GM12874 (cell line): Measurements from ENCODE around the gene NTRK2.

Experiments
- TF ChIP-seq, protein P1 (sequence below): IDR thresholded peaks from 2 replicates; pipeline ENCODE4 v1.5.1; 2011; ENCODE audit warnings: low read depth, mild to moderate bottlenecking, control low read depth, low read length, moderate library complexity; ENCODE audit not compliant: insufficient read depth

The NTRK2 gene

DNA sequence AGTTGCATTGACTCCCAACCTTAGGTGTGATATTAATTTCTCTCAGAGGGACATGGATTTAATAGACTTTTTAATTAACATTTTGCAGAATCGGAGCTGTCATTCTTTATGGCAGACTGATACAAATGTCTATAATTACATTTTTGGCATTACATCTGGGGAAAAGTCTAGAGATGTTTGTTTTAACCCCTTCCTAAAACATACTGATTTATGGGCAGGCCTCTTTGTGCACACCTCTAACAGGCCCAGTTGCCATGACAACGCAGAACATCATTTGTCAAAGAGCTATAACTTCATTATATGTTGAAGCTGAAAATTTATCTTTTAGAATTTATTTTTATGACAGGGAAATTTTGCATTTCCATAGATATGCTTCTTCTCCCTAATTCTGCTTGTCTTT lies 158.5 kb downstream of the NTRK2 start:
- TF ChIP-seq, protein P1, sequence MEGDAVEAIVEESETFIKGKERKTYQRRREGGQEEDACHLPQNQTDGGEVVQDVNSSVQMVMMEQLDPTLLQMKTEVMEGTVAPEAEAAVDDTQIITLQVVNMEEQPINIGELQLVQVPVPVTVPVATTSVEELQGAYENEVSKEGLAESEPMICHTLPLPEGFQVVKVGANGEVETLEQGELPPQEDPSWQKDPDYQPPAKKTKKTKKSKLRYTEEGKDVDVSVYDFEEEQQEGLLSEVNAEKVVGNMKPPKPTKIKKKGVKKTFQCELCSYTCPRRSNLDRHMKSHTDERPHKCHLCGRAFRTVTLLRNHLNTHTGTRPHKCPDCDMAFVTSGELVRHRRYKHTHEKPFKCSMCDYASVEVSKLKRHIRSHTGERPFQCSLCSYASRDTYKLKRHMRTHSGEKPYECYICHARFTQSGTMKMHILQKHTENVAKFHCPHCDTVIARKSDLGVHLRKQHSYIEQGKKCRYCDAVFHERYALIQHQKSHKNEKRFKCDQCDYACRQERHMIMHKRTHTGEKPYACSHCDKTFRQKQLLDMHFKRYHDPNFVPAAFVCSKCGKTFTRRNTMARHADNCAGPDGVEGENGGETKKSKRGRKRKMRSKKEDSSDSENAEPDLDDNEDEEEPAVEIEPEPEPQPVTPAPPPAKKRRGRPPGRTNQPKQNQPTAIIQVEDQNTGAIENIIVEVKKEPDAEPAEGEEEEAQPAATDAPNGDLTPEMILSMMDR = no peak

DNA sequence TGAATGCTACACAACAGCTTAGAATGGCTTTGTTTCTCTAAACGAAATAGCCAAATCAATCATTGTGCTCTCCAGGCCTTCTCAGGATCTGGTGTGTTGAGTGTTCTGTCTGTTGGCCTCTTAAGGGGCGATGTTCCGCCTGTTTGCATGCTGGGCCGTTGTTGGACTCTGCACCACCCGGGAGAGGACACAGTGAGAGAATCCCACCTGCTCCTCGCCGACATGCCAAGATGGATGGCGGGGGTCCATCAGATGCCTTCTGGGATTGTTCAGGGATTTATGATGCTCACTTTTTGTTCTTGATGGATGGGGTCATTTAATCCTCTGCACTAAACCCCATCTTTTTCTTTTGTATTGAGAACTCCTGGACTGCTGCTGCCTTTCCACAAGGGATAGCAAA lies 159.9 kb downstream of the NTRK2 start:
- TF ChIP-seq, protein P1 = no peak

DNA sequence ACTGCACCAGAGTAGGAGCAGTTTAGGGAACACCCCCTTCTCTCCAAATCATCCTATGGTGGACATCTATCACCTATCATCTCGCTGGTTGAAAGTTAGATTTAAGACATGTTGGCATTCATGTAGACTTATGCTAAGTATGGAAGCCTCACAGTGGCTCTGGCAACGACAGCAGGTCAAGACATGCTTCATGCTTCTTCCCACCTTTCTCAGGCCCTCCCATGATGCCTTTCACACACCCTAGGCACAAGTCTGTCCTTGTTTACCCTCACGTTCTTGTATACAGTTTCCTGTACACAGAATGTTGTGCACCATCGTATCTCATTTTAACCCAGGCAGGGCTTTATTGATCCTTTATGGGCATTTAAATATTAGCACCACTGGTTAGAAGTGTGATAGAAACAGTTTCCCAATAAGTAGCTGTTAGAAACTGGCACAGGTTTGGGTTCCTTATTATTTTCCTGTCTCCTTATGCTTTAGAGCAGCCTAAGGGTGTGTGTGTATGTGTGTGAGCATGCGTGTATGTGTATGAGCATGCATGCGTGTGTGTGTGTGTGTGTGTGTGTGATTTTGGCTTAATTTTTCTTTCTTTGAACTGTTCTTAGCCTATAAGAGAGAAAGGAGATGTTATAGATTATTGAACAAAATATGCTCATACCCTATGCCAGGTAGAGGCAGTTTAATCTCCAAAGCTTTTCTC lies 160.6 kb downstream of the NTRK2 start:
- TF ChIP-seq, protein P1 = no peak

DNA sequence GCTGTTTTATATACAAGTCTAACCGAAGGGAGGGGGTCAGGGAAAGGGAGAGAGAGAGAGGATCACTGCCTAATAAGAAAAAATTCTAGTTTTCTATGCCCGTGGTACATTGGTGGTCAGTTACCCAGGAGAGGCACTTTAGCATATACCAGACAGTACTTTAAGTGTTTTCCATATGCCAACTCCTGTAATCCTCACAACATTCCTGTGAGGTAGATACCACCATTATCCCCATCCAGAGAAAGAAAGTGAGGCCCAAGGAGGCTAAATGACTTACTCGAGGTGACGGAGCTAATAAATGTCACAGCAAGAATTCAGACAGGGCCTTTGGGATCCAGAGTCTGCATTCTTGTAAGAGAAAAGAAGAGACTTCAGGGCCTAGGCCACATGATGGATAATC lies 161.8 kb downstream of the NTRK2 start:
- TF ChIP-seq, protein P1 = no peak

DNA sequence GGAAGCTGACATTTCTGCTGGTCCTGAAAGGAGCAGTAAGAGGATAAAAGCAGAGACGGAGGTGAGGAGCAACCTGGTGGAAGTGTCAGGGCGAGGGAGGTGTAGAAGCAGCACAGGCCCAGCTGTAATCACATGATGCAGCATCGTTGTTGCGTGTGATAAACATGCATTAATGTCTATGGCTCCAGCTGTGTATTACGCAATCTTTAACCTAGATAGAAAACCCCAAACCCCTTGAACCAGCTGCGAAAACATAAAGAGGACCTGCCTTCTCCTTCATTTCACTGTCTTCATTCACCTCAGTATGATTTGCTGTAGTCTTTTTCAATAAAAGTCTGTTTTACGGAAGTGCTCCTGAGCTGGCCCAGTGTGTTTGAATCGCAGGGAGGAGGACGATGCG lies 162.9 kb downstream of the NTRK2 start:
- TF ChIP-seq, protein P1 = no peak

DNA sequence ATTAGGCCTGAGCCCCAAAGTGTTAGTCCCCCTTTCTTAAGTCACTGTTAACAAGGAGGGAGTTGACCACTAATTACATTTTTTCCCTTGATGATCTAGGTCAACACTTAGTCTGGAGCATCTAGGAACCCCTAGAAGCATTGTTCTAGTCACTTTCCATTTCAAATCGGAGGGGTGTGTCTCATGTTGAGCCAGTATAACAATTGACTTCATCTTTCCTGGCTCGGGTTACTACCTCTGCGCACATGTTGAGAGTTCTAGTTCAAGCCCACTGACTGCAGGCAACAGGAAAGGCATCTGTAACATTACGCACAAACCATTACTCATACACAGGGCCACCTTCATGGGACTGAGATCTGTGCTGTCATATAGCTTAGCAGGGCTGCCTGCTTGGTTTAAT lies 164.9 kb downstream of the NTRK2 start:
- TF ChIP-seq, protein P1 = no peak

DNA sequence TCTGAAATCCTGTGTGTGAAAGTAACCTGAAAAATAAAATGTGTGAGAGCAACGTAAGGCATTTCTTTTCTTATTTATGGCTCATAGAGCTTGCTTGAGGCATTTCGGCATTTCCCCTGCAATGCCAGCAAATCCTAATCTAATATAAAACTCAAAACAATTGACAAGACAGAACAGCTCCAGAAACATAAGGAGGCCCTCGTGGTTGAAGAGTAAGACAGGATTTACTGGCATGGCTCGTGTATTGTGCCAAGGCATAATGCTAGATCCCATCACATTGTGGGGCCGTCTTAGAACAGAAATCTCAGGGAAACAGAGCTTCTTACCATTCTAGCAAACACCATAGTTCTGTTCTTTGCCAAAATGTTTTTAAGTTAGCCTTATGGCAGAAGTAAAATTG lies 166.2 kb downstream of the NTRK2 start:
- TF ChIP-seq, protein P1 = no peak
